Epithelial cell of prostate (primary cell): ENCODE results near the gene TOM1L2.
A peak's percentile ranks its signal among the peaks of the same experiment; 100 is the strongest.

Source experiments
- DNase-seq: peaks from one replicate; pipeline ENCODE4 v3.0.0-alpha.2; 2011; ENCODE audit warnings: low read depth, low spot score
- H3K27ac ChIP-seq: fragments of 450-650 bp; 2 replicates; pipeline ENCODE4 v1.5.1; 2017; ENCODE audit warnings: mild to moderate bottlenecking

Gene TOM1L2

DNA sequence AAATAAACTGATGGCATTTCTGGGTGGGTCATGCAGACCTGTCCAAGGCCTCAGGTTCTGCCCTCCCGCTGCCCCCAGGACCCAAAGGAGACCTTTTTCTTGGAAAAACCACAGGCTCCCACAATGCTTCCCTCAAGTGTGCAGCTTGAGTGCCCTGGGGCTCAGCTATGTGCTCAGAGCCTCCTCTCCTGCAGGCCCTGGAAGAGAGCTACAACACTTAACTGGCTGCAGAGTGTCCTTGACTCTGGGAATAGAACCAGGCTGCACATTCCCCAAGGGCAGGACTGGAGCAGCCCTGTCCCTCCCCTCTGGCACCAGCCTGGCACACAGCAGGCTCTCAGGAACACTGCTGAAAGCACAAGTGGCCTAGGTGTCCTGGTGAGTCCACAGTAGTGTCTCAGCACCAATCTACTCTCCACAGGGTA lies 130.6 kb downstream of the TOM1L2 start:
- no peak for DNase-seq
- peak overlapping the region; percentile 100 for H3K27ac ChIP-seq

GRCh38 chr17:17840751-17841591 lies 131.2 kb downstream of the TOM1L2 start:
- peak; percentile 53 for DNase-seq

DNA sequence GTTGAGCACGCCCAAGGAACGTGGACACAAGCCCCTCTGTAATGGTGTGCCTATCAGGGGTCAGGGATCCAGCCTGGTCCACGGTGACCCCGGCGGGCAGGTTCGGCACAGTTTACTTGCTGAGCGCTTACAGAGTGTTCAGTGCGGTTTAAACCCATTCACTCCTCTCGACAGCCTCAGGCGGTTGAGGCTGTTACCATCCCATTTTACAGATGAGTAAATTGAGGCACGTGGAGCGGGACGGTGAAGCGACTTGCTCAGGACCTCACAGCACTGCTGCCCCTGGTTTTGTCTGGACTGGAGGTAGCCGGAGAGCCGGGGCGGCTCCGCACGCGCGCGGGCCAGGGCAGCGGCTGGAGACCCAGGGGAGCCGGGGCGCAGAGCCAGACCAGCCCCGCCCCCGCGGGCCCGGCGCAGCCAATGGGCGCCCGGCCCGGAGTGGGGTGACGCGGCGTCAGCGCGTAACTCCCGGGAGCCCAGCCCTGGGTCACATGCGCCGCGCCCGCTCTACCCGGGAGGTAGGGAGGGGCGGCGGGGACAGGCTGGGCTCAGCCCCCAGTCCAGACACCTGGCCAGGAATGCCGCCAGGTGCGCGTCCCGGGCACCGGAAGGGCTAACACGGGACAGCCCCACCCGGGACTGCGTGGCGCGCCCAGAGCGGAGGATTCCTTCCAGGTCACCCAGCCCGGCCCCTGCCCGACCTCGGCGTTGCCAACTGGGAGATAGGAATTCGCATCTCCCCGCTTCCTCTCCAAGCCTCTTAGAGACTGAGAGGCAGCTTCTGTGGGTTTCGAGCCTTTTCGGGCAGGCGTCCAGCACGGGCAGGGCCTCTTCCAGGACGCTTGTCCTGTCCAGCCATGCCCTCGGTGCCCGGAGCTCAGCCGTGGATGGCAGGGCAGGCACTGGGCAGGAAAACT lies 132.2 kb downstream of the TOM1L2 start:
- peak; percentile 62 for DNase-seq
- H3K27ac ChIP-seq, result peak overlapping the region; percentile 100

More at GRCh38 chr17:17840751-17841591, 131.2 kb downstream of the TOM1L2 start:
- peak overlapping the region; percentile 100 for H3K27ac ChIP-seq

- peak overlapping the region; percentile 100 for H3K27ac ChIP-seq
- no peak for DNase-seq
These were observed 133.9 kb downstream of the TOM1L2 start for GRCh38 chr17:17837966-17838962.

GRCh38 chr17:17837380-17837821 lies 134.8 kb downstream of the TOM1L2 start:
- no peak for DNase-seq
- peak overlapping the region; percentile 100 for H3K27ac ChIP-seq

DNA sequence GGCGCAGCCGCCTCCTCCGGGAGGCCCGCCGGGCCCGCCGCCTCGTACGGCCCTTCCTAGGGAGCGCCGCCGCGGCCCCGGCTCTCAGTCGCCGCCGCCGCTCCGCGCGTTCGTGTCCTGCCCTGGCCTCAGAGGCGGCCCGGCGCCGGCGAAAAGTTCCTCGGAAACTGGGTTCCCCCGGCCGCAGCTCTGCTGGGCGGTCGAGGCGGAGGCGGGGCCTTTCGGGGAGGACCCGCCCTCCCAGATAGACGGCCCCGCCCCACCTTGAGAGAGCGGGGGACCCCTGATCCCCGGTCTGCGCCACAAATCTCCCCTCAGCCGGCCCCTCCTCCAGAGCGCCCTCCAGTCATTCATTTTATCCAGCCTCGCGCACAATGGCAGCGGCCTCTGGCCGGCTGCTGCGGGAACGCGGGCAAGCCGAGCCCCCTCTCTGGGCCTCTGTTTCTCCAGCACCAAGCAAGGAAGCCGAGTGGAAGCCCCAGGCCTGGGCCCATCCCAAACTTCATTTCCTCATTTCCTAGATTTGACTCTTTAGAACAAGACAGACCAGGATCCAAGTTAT lies 135.3 kb downstream of the TOM1L2 start, which contains the start of gene SREBF1:
Gene SREBF1, minus strand, starts transcription at position 169 of the 562 bp plus-strand sequence. CDS start 169 bp downstream, outside the sequence.
- peak within 1 kb of the TSS; percentile 100 for H3K27ac ChIP-seq
- DNase-seq, result no peak

- DNase-seq, result peak; percentile 44
These were observed 135.9 kb downstream of the TOM1L2 start for GRCh38 chr17:17836250-17836817.

DNA sequence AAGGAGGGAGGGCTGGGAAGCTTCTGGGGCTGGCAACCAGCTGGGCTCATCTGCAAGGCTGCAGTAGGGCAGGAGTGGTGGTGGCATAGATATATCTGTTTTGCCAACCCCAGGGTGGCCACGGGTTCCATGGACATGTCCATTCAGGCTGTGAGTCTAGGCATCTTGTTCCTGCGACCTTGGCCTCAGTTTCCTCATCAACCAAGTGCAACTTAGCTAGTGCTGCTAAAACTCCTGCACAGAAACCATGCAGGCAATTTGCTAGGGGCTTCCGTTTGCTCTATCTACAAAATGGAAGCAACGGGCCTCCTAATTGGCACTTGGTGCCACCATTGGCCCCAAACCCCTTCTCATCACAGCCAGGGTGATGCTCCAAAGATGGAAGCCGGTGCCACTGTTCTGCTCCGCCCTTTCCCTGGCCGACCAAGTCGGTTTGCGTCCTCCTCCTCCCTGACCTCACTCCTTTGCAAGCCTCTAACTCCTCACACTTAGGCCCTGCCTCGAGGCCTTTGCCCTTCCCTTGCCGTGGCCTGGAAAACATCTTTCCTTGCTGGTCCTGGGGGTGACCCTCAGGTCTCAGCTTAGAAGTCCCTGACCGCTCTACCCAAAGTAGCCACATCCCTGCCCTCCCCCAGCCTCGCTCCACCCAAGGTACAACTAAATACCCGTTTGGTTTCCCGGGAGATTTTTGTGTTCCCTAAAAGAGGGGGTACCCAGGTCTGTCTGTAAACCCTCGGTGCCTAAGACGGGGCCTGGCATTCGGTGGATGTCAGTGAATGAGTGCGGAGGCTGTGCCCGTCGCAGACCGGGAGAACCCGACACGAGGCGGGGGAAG lies 136.6 kb downstream of the TOM1L2 start:
- DNase-seq, result no peak
- peak overlapping the region; percentile 100 for H3K27ac ChIP-seq

More at GRCh38 chr17:17836250-17836817, 135.9 kb downstream of the TOM1L2 start:
- peak overlapping the region; percentile 100 for H3K27ac ChIP-seq

DNA sequence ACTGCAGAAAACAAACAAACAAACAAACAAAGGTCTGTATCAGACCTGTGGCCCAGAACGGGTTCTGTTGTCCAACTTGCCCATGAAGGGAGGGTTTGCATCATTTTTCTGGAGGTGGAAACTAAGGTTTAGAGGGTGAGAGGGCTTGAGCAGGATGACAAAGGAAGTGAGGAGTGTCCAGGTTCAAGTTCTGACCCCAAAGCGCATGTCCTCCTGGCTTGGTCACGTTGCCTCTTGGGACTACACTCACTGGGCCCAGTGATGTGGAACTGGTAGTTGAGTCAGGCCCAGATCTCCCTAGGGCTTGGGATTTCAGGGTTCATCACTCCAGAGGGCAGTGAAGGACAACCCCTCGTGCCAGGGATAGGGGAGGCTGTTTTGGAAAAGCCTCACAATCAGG lies 137.2 kb downstream of the TOM1L2 start:
- no peak for DNase-seq
- H3K27ac ChIP-seq, result peak overlapping the region; percentile 100

- peak overlapping the region; percentile 100 for H3K27ac ChIP-seq
- DNase-seq, result no peak
These were observed 138.4 kb downstream of the TOM1L2 start for GRCh38 chr17:17833658-17834357.

DNA sequence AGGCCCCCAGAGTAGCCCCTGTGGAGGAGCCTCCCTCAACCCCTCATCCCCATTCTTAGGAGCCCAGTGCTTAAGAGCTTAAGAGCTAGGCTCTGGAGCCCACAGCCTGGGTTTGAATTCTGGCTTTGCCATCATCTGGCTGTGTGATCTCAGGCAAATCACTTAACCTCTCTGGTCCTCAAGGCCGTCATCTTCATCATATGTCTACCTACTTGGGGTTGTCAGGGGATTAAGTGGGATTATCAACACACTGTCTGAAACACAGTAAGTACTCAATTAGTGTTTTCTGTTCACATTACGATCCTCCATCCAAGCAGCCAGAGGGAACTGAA lies 140.2 kb downstream of the TOM1L2 start:
- no peak overlapping the region for H3K27ac ChIP-seq
- DNase-seq, result no peak

- peak overlapping the region; percentile 4 for H3K27ac ChIP-seq
- no peak for DNase-seq
These were observed 140.8 kb downstream of the TOM1L2 start for GRCh38 chr17:17831208-17832031.

DNA sequence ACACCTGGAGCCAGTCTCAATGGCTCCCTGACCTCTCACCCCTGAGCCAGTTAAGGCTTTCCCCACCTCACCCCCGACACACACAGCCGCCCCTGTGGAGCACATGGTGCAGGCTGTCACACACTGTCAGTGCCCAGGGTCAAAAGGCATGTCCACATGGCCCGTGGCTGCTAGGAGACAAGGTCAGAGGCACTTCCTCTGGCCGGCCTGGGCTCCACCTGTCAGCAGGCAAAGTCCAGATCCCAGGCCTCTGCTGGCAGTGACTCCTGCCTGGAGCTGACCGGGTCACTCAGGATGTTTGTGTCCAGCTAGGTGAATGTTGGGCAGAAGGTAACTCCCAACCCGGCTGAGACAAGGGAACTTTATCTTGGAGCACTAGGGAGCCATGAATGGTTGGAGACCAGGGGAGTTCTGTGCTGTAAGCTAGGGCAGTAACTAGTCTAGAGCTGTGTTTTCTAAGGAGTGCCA lies 141.4 kb downstream of the TOM1L2 start:
- H3K27ac ChIP-seq, result no peak overlapping the region
- no peak for DNase-seq

DNA sequence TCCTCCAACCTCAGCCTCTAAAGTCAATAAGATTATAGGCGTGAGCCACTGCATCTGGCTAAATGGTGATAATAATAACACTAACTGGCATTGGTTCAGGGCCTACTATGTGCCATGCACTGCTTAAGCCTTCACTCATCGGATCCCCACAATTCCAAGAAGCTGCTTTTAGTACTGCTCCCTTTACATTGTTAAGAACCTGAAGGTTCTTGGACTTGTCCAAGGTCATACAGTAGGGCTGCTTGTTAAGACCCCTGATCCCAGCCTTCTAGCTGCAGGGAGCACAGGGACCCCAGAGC lies 142.0 kb downstream of the TOM1L2 start:
- peak overlapping the region; percentile 2 for H3K27ac ChIP-seq
- DNase-seq, result no peak

DNA sequence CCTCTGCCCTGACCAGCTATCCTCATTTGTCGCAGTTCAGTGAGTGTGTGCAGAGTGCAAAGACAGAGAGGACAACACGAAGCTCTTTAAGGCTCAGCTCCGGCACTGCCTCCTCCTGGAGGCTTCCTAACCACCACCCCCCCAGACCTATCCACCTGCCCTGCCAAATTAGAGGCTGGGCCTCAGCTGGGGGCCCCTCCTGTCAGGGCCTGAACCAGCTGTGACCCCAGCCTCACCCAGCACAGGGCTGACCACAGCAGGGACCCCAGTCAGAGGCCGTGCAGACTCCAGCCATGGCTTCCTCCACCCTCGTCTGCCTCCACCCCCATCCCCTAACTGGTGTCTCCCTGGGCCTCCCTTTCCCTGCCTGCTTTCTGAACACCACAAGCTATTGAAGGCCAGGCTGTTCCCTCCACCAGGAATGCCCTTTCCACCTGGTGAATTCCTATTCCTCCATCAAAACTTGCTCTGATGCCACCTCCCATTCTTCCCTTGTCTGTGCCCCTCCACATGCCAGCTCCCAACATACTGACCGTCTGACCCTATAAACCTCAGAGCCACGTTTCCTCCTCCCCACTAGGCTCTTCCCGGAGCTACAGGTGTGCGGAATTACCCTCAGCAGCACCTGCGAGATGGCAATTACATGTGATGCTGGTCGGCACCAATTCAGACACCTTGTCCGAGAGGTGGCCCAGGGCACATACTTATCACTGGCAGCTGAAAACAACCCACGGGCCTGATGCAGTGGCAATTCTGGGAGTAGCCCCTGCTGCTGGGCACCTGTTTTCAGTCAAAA lies 144.2 kb downstream of the TOM1L2 start:
- DNase-seq, result no peak
- H3K27ac ChIP-seq, result peak overlapping the region; percentile 97
